NCI-H2171 treated with DMSO at 0.1 percent for 48 hours (cell line): ENCODE results near the gene GDI1.

ENCODE experiments used
- DNase-seq: peaks from one replicate; lab custom pipeline; 2025; lab: John Stamatoyannopoulos, UW

GDI1 gene

GRCh38 chrX:154409222-154409871 is 27.6 kb upstream of the GDI1 start, which contains the start of gene DNASE1L1:
Gene DNASE1L1 (minus strand): TSS chrX:154409254. CDS start chrX:154405568, 3,686 bp downstream.
- no peak for DNase-seq

DNA sequence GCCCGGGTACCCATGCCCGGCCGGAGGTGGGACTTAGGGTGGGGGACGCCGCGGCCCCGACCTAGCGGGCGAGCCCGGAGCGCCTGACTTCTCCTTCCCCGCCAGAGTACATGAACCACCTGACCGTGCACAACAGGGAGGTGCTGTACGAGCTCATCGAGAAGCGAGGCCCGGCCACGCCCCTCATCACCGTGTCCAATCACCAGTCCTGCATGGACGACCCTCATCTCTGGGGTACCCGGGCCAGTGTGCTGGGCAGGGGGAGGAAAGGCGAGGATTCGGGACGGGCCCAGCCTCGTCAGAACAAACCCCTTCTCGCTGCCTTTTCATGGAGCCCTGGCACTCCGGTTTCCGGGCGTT is 25.0 kb upstream of the GDI1 start:
- DNase-seq, result peak; percentile 60

DNA sequence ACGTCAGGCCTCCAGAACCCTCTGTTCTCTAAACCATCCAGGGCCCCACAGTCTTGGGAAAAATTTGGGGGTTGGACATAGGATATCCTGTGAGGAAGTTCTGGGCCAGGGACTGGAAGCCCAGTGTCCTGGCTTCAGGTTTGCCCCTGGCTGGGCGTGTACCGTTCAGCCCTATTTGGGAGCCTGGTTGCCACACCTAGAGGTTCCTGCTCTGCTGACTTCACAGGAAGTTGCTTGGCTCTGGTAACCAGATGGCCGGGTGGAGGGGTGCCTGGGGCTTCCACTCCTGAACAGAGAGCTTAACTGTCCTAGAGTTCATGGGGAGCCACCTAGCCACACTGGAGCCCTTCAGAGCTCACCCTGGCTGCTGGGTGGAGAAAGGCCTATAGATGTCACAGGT is 24.5 kb upstream of the GDI1 start:
- no peak for DNase-seq

GRCh38 chrX:154413142-154413541 is 23.8 kb upstream of the GDI1 start:
- no peak for DNase-seq

DNA sequence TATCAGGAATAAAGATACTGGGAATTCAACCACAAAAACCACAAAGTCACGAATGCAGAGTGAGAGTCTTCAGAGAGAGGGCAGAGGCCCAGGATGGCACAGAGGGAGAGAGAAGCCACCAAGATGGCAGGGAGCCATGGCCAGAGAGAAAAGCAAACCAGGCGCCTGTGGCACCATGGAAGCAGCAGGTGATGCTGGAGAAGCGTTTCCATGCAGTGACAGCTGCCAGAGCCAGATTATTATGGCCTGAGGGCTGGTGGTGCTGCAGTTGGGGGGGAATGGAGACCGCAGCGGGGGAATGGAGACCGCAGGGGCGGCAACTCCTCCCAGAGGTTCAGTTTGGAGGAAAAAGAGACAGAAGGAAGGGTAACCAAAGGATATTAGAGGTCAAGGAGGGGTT is 19.8 kb upstream of the GDI1 start:
- no peak for DNase-seq

DNA sequence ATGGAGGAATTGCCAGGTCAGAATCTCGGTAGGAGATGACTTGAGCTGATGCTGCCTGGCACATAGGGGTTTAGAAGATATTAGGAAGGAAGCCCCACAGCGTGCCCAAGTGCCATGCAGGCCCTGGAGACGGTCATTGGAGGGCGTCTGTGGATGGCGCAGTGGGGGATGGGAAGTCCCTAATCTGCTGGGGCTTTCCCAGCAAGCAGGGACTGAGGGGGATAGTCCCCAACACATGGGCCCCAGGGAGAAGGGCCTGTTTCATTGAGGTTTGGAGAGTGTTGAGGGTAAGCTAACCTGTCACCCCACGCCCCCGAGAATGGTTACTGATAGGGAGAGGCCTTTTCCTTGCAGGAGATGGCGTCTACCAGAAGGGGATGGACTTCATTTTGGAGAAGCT is 17.8 kb upstream of the GDI1 start:
- no peak for DNase-seq

- DNase-seq, result no peak
These were observed 17.1 kb upstream of the GDI1 start for GRCh38 chrX:154419688-154420401.

DNA sequence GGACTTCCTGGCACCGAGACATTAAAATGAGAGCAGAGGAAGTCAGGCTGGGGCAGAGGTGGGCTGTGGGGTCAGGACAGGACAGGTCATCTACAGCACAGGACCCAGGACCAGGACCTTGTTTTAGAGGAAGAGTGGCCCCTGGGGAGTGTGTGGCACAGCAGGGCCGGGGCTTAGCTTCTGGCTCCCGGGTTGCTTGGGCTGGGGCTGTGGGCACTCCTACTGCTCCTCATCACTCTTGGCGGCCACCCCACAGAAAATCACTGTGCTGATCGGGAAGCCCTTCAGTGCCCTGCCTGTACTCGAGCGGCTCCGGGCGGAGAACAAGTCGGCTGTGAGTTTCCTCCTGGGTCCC is 16.6 kb upstream of the GDI1 start:
- DNase-seq, result no peak

GRCh38 chrX:154426916-154427770 is 9.8 kb upstream of the GDI1 start:
- no peak for DNase-seq

GRCh38 chrX:154428176-154429171 is 8.5 kb upstream of the GDI1 start, which contains the start of gene ATP6AP1:
Gene ATP6AP1 (plus strand): TSS chrX:154428677. CDS start chrX:154428693, 16 bp downstream.
- DNase-seq, result peak; percentile 90

- no peak for DNase-seq
These were observed 7.2 kb upstream of the GDI1 start for GRCh38 chrX:154429711-154430110.

DNA sequence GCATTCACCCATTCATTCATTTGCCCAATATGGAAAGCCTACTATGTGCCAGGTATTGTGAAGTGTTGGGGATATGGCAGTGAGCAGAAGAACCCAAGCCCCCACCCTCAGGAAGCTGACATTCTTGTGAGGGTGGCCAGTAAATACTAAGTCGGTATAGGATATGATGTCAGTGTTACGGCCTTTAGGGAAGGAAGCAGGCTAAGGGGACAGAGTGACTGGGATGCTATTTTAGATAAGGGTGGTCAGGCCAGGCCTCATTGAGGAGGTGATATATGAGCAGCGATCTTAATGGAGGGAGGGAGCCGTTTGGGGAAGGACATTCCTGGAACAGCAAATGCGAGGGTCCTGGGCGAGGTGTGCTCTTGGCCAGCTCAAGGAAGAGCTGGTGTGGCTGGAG is 6.5 kb upstream of the GDI1 start:
- DNase-seq, result no peak

DNA sequence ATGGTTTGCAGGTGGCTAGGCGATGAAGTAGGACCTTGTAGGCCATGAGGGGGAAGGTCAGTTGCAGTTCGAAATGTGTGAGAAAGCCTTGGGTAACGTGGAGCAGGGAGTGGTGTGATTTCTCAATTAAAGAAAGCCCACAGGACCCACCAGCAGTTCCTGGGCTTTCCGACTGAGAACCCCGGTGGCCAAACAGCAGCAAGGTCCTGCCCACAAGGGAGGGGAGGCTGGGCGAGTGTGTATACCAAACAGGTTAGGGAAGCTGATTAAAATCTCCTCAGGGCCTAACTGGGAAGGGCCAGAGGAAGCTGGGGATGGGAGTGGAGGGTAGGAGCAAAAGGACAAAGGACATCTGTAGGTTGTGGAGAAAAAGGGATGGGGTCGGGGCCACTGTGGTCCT is 6.0 kb upstream of the GDI1 start:
- no peak for DNase-seq

DNA sequence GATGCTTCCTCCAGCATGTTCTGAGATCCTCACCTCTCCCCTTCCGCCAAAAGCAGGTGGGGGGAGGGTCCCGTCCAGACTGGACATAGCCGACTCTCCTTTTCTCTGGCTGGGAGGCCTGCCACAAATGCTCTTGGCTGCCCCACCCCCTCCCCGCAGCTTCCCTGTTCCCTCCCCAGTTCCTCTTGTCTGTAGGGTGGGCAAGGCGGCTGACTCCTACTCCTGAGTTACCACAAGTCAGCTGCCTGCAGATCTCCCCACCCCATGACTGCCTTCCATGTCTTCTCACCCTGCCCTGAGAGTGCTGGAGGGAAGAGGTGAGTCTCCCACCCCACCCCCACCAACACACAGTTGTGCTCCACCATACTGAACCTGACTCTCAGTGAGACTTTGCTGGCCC is 5.6 kb upstream of the GDI1 start:
- no peak for DNase-seq

- DNase-seq, result no peak
These were observed 4.7 kb upstream of the GDI1 start for GRCh38 chrX:154432210-154432609.

GRCh38 chrX:154433605-154434004 is 3.3 kb upstream of the GDI1 start:
- no peak for DNase-seq

- no peak for DNase-seq
These were observed 2.4 kb upstream of the GDI1 start for GRCh38 chrX:154434394-154435168.

DNA sequence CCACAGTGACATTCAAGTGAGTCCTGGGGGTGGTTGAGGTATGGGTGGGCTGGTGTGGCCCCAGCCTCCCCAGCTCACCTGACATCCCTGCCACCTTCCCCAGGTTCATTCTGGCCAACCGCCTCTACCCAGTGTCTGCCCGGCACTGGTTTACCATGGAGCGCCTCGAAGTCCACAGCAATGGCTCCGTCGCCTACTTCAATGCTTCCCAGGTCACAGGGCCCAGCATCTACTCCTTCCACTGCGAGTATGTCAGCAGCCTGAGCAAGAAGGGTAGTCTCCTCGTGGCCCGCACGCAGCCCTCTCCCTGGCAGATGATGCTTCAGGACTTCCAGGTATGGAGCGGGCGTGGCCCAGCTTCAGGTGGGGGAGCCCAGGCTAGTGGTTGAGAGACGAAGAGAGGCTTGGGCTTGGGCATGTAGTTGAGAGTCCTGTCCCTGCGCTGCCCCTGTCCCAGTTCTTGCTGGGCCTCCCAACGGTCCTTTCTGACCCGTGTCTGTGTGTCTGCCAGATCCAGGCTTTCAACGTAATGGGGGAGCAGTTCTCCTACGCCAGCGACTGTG is 1.7 kb upstream of the GDI1 start:
- no peak for DNase-seq

DNA sequence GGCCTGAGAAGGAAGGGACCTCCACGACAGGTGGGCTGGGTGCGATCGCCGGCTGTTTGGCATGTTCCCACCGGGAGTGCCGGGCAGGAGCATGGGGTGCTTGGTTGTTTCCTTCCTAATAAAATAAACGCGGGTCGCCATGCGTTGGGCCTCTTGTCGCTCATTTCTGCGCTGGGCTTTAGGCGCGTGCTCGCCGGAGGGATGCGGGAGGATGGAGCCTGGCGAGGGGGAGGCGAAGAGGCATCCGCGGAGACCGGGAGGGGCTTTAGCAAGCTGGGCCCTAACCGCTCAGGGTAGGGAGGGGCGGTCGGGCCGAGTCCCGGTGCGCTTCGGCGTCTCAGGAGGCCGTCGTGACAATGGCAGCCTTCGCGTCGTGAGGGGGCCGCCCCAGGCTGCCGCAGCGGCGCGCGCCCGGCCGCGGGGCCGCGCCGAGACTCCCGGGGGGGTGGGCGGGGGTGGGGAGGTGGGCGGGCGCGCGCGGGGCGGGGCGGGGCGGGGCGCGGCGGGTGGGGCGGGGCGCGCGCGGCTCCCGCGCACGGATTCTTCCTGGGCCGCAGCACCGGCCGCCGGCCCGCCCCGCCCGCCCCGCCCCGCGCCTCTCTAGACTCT is 476 bp upstream of the GDI1 start:
- peak; percentile 9 for DNase-seq
